GM18498 (cell line): ENCODE data around the gene SCGB2B2.
"Not testable (repeated sequence)": the region's sequence is repeated elsewhere in the genome, so short reads cannot be mapped to it uniquely, and the experiment has no call there.

Experiments used
- ATAC-seq: cut with Tn5 transposase; IDR thresholded peaks from one replicate; pipeline ENCODE4 v1.9.1; 2021; ENCODE audit warnings: mild to moderate bottlenecking, moderate library complexity; ENCODE audit not compliant: unreplicated experiment

The SCGB2B2 gene

GRCh38 chr19:34669305-34669704, 7.7 kb downstream of the SCGB2B2 start:
- no peak for ATAC-seq

GRCh38 chr19:34668690-34669089, 8.3 kb downstream of the SCGB2B2 start:
- ATAC-seq, result not testable (repeated sequence)

GRCh38 chr19:34668077-34668689, 8.8 kb downstream of the SCGB2B2 start:
- not testable (repeated sequence) for ATAC-seq

- ATAC-seq, result no peak
Observed at GRCh38 chr19:34667349-34668076, 9.4 kb downstream of the SCGB2B2 start.

- ATAC-seq, result no peak
Observed at GRCh38 chr19:34666958-34667265, 10.0 kb downstream of the SCGB2B2 start.

- no peak for ATAC-seq
Observed at GRCh38 chr19:34666200-34666957, 10.6 kb downstream of the SCGB2B2 start.

GRCh38 chr19:34665275-34665674, 11.7 kb downstream of the SCGB2B2 start:
- not testable (repeated sequence) for ATAC-seq

- ATAC-seq, result no peak
Observed at GRCh38 chr19:34664870-34665269, 12.1 kb downstream of the SCGB2B2 start.

- no peak for ATAC-seq
Observed at GRCh38 chr19:34664168-34664567, 12.8 kb downstream of the SCGB2B2 start.

- no peak for ATAC-seq
Observed at GRCh38 chr19:34662919-34663318, 14.0 kb downstream of the SCGB2B2 start.

- ATAC-seq, result no peak
Observed at GRCh38 chr19:34661357-34661756, 15.6 kb downstream of the SCGB2B2 start.

GRCh38 chr19:34655651-34656050, 21.3 kb downstream of the SCGB2B2 start:
- ATAC-seq, result no peak

- ATAC-seq, result no peak
Observed at GRCh38 chr19:34654796-34655195, 22.2 kb downstream of the SCGB2B2 start.

GRCh38 chr19:34651747-34652146, 25.2 kb downstream of the SCGB2B2 start:
- ATAC-seq, result no peak

GRCh38 chr19:34649886-34650543, 26.9 kb downstream of the SCGB2B2 start:
- no peak for ATAC-seq

GRCh38 chr19:34645551-34645950, 31.4 kb downstream of the SCGB2B2 start:
- no peak for ATAC-seq

GRCh38 chr19:34644991-34645461, 31.9 kb downstream of the SCGB2B2 start:
- no peak for ATAC-seq

GRCh38 chr19:34642241-34642640, 34.7 kb downstream of the SCGB2B2 start:
- ATAC-seq, result no peak

- ATAC-seq, result no peak
Observed at GRCh38 chr19:34639491-34640085, 37.4 kb downstream of the SCGB2B2 start.

GRCh38 chr19:34633802-34634201, 43.2 kb downstream of the SCGB2B2 start:
- ATAC-seq, result no peak
